Measurements from ENCODE around the gene TP53BP2. TPM values are rescaled to one million over a fixed set of nuclear protein-coding genes. Genes with fewer than 3 reads are reported as not detected.
"Not testable (repeated sequence)": the region's sequence is repeated elsewhere in the genome, so short reads cannot be mapped to it uniquely, and the experiment has no call there.

TP53BP2 gene
- total RNA-seq, 2 donors from 2014 or later: 63.1 to 88.9 TPM

GRCh38 chr1:223845037-223845809 lies 524 bp downstream of the TP53BP2 start:
- Histone ChIP-seq H3K4me3 (peak overlapping the region; percentile 88), H3K9me3 (no peaks in the 10 kb centered on the region), H3K27me3 (replicated peaks; ENCODE audit: insufficient read depth) (no peaks in the 10 kb centered on the region), H3K27ac (peak overlapping the region; percentile 99), H3K4me1 (ENCODE audit: control insufficient read depth in 1 of 2, low read depth in 2 of 2) (peaks cover 32 to 48% of the 10 kb centered on the region in 2 donors), H3K36me3 (no peaks in the 10 kb centered on the region)
- TF ChIP-seq, protein P1, sequence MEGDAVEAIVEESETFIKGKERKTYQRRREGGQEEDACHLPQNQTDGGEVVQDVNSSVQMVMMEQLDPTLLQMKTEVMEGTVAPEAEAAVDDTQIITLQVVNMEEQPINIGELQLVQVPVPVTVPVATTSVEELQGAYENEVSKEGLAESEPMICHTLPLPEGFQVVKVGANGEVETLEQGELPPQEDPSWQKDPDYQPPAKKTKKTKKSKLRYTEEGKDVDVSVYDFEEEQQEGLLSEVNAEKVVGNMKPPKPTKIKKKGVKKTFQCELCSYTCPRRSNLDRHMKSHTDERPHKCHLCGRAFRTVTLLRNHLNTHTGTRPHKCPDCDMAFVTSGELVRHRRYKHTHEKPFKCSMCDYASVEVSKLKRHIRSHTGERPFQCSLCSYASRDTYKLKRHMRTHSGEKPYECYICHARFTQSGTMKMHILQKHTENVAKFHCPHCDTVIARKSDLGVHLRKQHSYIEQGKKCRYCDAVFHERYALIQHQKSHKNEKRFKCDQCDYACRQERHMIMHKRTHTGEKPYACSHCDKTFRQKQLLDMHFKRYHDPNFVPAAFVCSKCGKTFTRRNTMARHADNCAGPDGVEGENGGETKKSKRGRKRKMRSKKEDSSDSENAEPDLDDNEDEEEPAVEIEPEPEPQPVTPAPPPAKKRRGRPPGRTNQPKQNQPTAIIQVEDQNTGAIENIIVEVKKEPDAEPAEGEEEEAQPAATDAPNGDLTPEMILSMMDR (IDR thresholded peaks at IDR 0.05): no peak
- ATAC-seq (ENCODE audit: insufficient number of reproducible peaks, low FRiP score, low read depth) (peak; percentile 13), DNase-seq (ENCODE audit: low spot score) (no peak)

DNA sequence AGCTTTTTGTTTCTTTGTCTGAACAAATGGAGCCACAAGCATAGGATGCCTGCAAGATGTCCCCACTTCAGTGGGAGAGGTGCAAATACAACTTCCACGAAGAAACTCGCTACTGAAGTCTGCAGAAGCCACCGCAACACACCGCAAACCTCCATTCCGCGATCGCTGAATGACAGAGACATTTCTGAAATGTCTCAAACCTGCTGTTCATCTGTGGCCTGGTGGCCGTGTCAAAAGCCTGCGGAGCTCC lies 1.0 kb downstream of the TP53BP2 start:
- ATAC-seq (ENCODE audit: insufficient number of reproducible peaks, low FRiP score, low read depth) (no peak), DNase-seq (ENCODE audit: low spot score) (no peak)
- H3K4me1 ChIP-seq (ENCODE audit: control insufficient read depth in 1 of 2, low read depth in 2 of 2): peaks cover 32 to 53% of the 10 kb centered on the region in 2 donors
- peak overlapping the region; percentile 99 for H3K27ac ChIP-seq
- no peaks in the 10 kb centered on the region for H3K36me3 ChIP-seq
- H3K27me3 ChIP-seq (replicated peaks; ENCODE audit: insufficient read depth): no peaks in the 10 kb centered on the region
- no peaks in the 10 kb centered on the region for H3K9me3 ChIP-seq
- H3K4me3 ChIP-seq: peak overlapping the region; percentile 88
- TF ChIP-seq, protein P1 (IDR thresholded peaks at IDR 0.05): no peak

GRCh38 chr1:223843934-223844786 lies 1.6 kb downstream of the TP53BP2 start:
- peak overlapping the region; percentile 88 for H3K4me3 ChIP-seq
- H3K36me3 ChIP-seq: no peaks in the 10 kb centered on the region
- TF ChIP-seq, protein P1 (IDR thresholded peaks at IDR 0.05): no peak
- H3K27ac ChIP-seq: peak overlapping the region; percentile 99
- H3K9me3 ChIP-seq: no peaks in the 10 kb centered on the region
- DNase-seq (ENCODE audit: low spot score) (no peak), ATAC-seq (ENCODE audit: insufficient number of reproducible peaks, low FRiP score, low read depth) (no peak)
- H3K27me3 ChIP-seq (replicated peaks; ENCODE audit: insufficient read depth): no peaks in the 10 kb centered on the region
- peaks cover 32 to 56% of the 10 kb centered on the region in 2 donors for H3K4me1 ChIP-seq (ENCODE audit: control insufficient read depth in 1 of 2, low read depth in 2 of 2)

DNA sequence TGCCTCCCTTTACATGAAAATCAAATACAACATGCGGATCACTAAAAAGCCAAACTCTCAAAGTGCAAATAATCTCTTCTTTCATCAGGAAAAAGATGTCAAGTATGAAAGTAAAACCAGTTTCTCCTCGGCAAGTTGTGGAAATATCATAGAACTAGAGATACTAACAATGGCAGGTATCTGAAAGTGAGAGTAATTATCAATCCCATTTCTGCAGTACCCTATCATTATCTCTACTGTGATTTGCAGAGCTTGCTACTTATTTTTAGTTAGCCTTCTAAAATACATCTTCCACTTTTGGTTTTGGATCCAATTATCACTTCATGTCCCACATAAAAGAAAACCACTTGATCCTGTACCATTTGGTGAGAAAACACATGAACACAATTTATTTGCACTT lies 3.0 kb downstream of the TP53BP2 start:
- peak overlapping the region; percentile 71 to 99 for H3K27ac ChIP-seq
- no peaks in the 10 kb centered on the region for H3K36me3 ChIP-seq
- ATAC-seq (ENCODE audit: insufficient number of reproducible peaks, low FRiP score, low read depth) (no peak), DNase-seq (ENCODE audit: low spot score) (no peak)
- H3K4me1 ChIP-seq (ENCODE audit: control insufficient read depth in 1 of 2, low read depth in 2 of 2): peaks cover 36 to 70% of the 10 kb centered on the region in 2 donors
- H3K9me3 ChIP-seq: no peaks in the 10 kb centered on the region
- no peaks in the 10 kb centered on the region for H3K27me3 ChIP-seq (replicated peaks; ENCODE audit: insufficient read depth)
- TF ChIP-seq, protein P1 (IDR thresholded peaks at IDR 0.05): no peak
- peak overlapping the region; percentile 88 for H3K4me3 ChIP-seq

DNA sequence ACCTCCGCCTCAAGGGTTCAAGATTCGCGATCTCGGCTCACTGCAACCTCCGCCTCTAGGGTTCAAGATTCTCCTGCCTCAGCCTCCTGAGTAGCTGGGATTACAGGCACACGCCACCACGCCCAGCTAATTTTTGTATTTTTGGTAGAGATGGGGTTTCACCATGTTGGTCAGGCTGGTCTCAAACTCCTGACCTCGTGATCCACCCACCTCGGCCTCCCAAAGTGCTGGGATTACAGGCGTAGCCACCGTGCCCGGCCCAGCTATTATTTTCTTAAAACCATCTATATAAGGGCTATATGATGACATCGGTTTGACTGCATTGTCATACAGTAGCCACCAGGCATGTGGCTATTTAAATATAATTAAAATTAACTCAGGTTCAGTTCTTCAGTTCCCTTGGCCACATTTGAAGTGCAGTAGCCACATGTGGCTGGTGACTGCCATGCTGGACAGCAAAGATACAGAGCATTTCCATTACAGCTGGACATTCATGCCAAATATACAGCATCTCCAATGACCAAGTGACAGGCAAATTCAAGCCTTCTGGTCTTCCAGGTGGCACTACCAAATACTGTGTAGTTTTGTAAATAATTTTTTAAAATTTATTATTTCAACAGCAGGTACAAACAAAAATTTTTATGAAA lies 3.6 kb downstream of the TP53BP2 start:
- not testable (repeated sequence) for H3K36me3 ChIP-seq; ATAC-seq (ENCODE audit: insufficient number of reproducible peaks, low FRiP score, low read depth); H3K27me3 ChIP-seq (replicated peaks; ENCODE audit: insufficient read depth); H3K9me3 ChIP-seq; DNase-seq (ENCODE audit: low spot score)
- Histone ChIP-seq H3K4me1 (ENCODE audit: control insufficient read depth in 1 of 2, low read depth in 2 of 2) (peaks cover 38 to 74% of the 10 kb centered on the region in 2 donors), H3K4me3 (peak overlapping the region; percentile 88), H3K27ac (peak overlapping the region; percentile 71 to 99)

Measured in thoracic aorta (tissue), 2 donors.